H1 (cell line): ENCODE results near the gene DMRTA1. TPM values are rescaled to one million over a fixed set of nuclear protein-coding genes. Genes with fewer than 3 reads are reported as not detected.

ENCODE experiments used
- CTCF ChIA-PET: fragments of 300-600 bp; sonication (Branson Sonifier 250); formaldehyde crosslinking; loops from one replicate; lab custom pipeline; 2021; ENCODE audit not compliant: partially characterized antibody; lab: Charles Lee
- POLR2A ChIA-PET: fragments of 300-600 bp; sonication (Branson Sonifier 250); formaldehyde crosslinking; loops from one replicate; lab custom pipeline; 2021; ENCODE audit warnings: inconsistent platforms; ENCODE audit not compliant: partially characterized antibody; lab: Charles Lee
- DNase-seq, 2 experiments: peaks; one replicate each; pipeline versions ENCODE4 v3.0.0 to v3.0.0-alpha.2; 2010 to 2022; ENCODE audit warnings: low spot score in 2 of 2, low read depth in 1 of 2, mixed read lengths in 1 of 2
- FAIRE-seq: peaks from 2 replicates; lab custom pipeline; 2011; peaks lifted over from hg19 to GRCh38; lab: Jason Lieb, UNC
- H2AFZ ChIP-seq: 2 replicates; pipeline ENCODE4 v1.8.1; 2012; ENCODE audit warnings: low read length, inconsistent platforms
- H2AK5ac ChIP-seq: 2 replicates; pipeline ENCODE4 v1.6.1; 2013; ENCODE audit warnings: low read depth, low read length
- H2BK120ac ChIP-seq: replicated peaks from 2 replicates; pipeline ENCODE3; 2013; ENCODE audit warnings: low read depth, low read length, inconsistent platforms
- H2BK12ac ChIP-seq: 2 replicates; pipeline ENCODE4 v1.6.1; 2013; ENCODE audit warnings: low read depth, low read length
- H2BK15ac ChIP-seq: 2 replicates; pipeline ENCODE4 v1.6.1; 2013; ENCODE audit warnings: low read length
- H2BK20ac ChIP-seq: 2 replicates; pipeline ENCODE4 v1.6.1; 2013; ENCODE audit warnings: low read length
- H2BK5ac ChIP-seq: 2 replicates; pipeline ENCODE4 v1.6.1; 2013; ENCODE audit warnings: low read depth, low read length
- H3K14ac ChIP-seq: 2 replicates; pipeline ENCODE4 v1.6.1; 2013; ENCODE audit warnings: inconsistent platforms; ENCODE audit not compliant: insufficient read length
- H3K18ac ChIP-seq: 2 replicates; pipeline ENCODE4 v1.6.1; 2013; ENCODE audit warnings: low read length; ENCODE audit errors: extremely low read depth
- H3K23ac ChIP-seq: 2 replicates; pipeline ENCODE4 v1.6.1; 2013; ENCODE audit warnings: inconsistent platforms; ENCODE audit not compliant: insufficient read length
- H3K23me2 ChIP-seq: 2 replicates; pipeline ENCODE4 v1.6.1; 2013; ENCODE audit warnings: low read depth, low read length
- H3K27ac ChIP-seq: 2 replicates; pipeline ENCODE4 v1.6.1; 2011; ENCODE audit warnings: low read depth, low read length, inconsistent platforms
- H3K27me3 ChIP-seq, 4 experiments: replicated peaks in 1 of 4; 1 replicate in 1 of 4; 2 replicates in 3 of 4; pipeline versions ENCODE4 v1.6.1 to v1.8.1; 2011 to 2013; ENCODE audit warnings: low read length in 3 of 4, mild to moderate bottlenecking in 3 of 4, inconsistent platforms in 2 of 4, mixed read lengths in 2 of 4, moderate library complexity in 1 of 4; ENCODE audit not compliant: control insufficient read depth in 3 of 4, insufficient read depth in 3 of 4; ENCODE audit errors: extremely low read depth in 1 of 4
- H3K36me3 ChIP-seq, 4 experiments: 2 replicates each; pipeline versions ENCODE4 v1.6.1 to v1.8.1; 2011 to 2013; ENCODE audit warnings: mild to moderate bottlenecking in 4 of 4, low read length in 3 of 4, moderate library complexity in 2 of 4, control low read depth in 1 of 4, inconsistent platforms in 1 of 4; ENCODE audit not compliant: insufficient read depth in 4 of 4, control insufficient read depth in 2 of 4
- H3K4ac ChIP-seq: replicated peaks from 2 replicates; pipeline ENCODE3; 2013; ENCODE audit warnings: low read length, low read depth, mixed read lengths, inconsistent platforms; ENCODE audit not compliant: insufficient read length
- H3K4me1 ChIP-seq, 4 experiments: replicated peaks in 1 of 4; 1 replicate in 1 of 4; 2 replicates in 3 of 4; pipeline versions ENCODE4 v1.6.1 to v1.8.1; 2011 to 2013; ENCODE audit warnings: low read length in 3 of 4, inconsistent platforms in 2 of 4, mixed read lengths in 1 of 4; ENCODE audit not compliant: insufficient read depth in 4 of 4, control insufficient read depth in 3 of 4
- H3K4me2 ChIP-seq, 2 experiments: 2 replicates each; pipeline versions ENCODE4 v1.6.1 to v1.8.1; 2011 to 2013; ENCODE audit warnings: low read depth in 2 of 2, low read length in 2 of 2, control low read depth in 1 of 2, inconsistent platforms in 1 of 2, mild to moderate bottlenecking in 1 of 2; ENCODE audit not compliant: insufficient read depth in 1 of 2
- H3K4me3 ChIP-seq, 4 experiments: fragments of 200-600, 300-600 bp in 1 of 4; sonication (generic), shearing (Covaris generic), sonication (Bioruptor Twin) in 1 of 4; 2 replicates each; pipeline versions ENCODE4 v1.5.1 to v1.8.1; 2011 to 2016; ENCODE audit warnings: low read length in 4 of 4, low read depth in 3 of 4, control low read depth in 2 of 4, inconsistent platforms in 2 of 4, mild to moderate bottlenecking in 2 of 4, mixed read lengths in 1 of 4, moderate library complexity in 1 of 4; ENCODE audit not compliant: insufficient read depth in 2 of 4; ENCODE audit errors: extremely low read depth in 1 of 4
- H3K56ac ChIP-seq: replicated peaks from 2 replicates; pipeline ENCODE3; 2013; ENCODE audit warnings: low read depth, mild to moderate bottlenecking, mixed read lengths, low read length, inconsistent platforms; ENCODE audit not compliant: insufficient read length
- H3K79me1 ChIP-seq: 2 replicates; pipeline ENCODE4 v1.6.1; 2013; ENCODE audit warnings: low read depth, low read length, control low read depth
- H3K79me2 ChIP-seq, 2 experiments: 2 replicates each; pipeline versions ENCODE4 v1.6.1 to v1.8.1; 2012 to 2013; ENCODE audit warnings: low read length in 2 of 2, mild to moderate bottlenecking in 2 of 2, inconsistent platforms in 1 of 2; ENCODE audit not compliant: insufficient read depth in 2 of 2, control insufficient read depth in 1 of 2
- H3K9ac ChIP-seq, 4 experiments: replicated peaks in 1 of 4; 1 replicate in 1 of 4; 2 replicates in 3 of 4; pipeline versions ENCODE4 v1.6.1 to v1.8.1; 2011 to 2013; ENCODE audit warnings: low read depth in 3 of 4, low read length in 3 of 4, control low read depth in 2 of 4, mild to moderate bottlenecking in 2 of 4, moderate library complexity in 2 of 4, inconsistent platforms in 1 of 4; ENCODE audit errors: extremely low read depth in 1 of 4
- H3K9me3 ChIP-seq, 2 experiments: 2 replicates each; pipeline versions ENCODE4 v1.6.1 to v1.8.1; 2012 to 2013; ENCODE audit warnings: mild to moderate bottlenecking in 2 of 2, moderate library complexity in 2 of 2, control low read depth in 1 of 2, inconsistent platforms in 1 of 2, low read depth in 1 of 2, low read length in 1 of 2, mixed read lengths in 1 of 2; ENCODE audit not compliant: insufficient read depth in 2 of 2
- H4K20me1 ChIP-seq, 2 experiments: replicated peaks in 1 of 2; 2 replicates each; pipeline versions ENCODE3 to v1.8.1; 2011 to 2013; ENCODE audit warnings: inconsistent platforms in 2 of 2, low read length in 2 of 2, mild to moderate bottlenecking in 1 of 2; ENCODE audit not compliant: insufficient read depth in 2 of 2, control insufficient read depth in 1 of 2
- H4K5ac ChIP-seq: 2 replicates; pipeline ENCODE4 v1.6.1; 2013; ENCODE audit warnings: low read length, low read depth, mixed read lengths, inconsistent platforms; ENCODE audit not compliant: insufficient read length
- H4K8ac ChIP-seq: 2 replicates; pipeline ENCODE4 v1.8.0; 2013; ENCODE audit warnings: mild to moderate bottlenecking, moderate library complexity, low read length, inconsistent platforms; ENCODE audit not compliant: insufficient read depth; ENCODE audit errors: extremely low read depth
- H4K91ac ChIP-seq: replicated peaks from 2 replicates; pipeline ENCODE3; 2013; ENCODE audit warnings: low read length, mixed read lengths, inconsistent platforms; ENCODE audit not compliant: insufficient read length
- CREB1 ChIP-seq: IDR thresholded peaks from 2 replicates; pipeline ENCODE4 v1.6.1; 2012; ENCODE audit warnings: inconsistent platforms
- CTCF ChIP-seq, 3 experiments: IDR thresholded peaks; 1 replicate in 2 of 3; 2 replicates in 1 of 3; pipeline versions ENCODE4 v1.5.1 to v1.6.1; 2011; ENCODE audit warnings: low read length in 3 of 3, mild to moderate bottlenecking in 3 of 3, inconsistent platforms in 2 of 3, low read depth in 1 of 3, moderate library complexity in 1 of 3; ENCODE audit not compliant: insufficient read depth in 1 of 3; ENCODE audit errors: control extremely low read depth in 1 of 3
- EP300 ChIP-seq, 2 experiments: IDR thresholded peaks; 1 replicate in 1 of 2; 2 replicates in 1 of 2; pipeline ENCODE4 v1.6.1; 2011 to 2012; ENCODE audit warnings: low read depth in 2 of 2, low read length in 2 of 2, mild to moderate bottlenecking in 2 of 2, borderline replicate concordance in 1 of 2, inconsistent platforms in 1 of 2, moderate library complexity in 1 of 2
- KDM4A ChIP-seq: IDR thresholded peaks from one replicate; pipeline ENCODE4 v1.7.1; 2012; ENCODE audit warnings: low read depth, mild to moderate bottlenecking, moderate library complexity, low read length, inconsistent platforms; ENCODE audit not compliant: severe bottlenecking
- MAFK ChIP-seq: IDR thresholded peaks from 2 replicates; pipeline ENCODE4 v1.6.1; 2012; ENCODE audit warnings: low read depth, mild to moderate bottlenecking, improper control_type of control experiment, low read length
- SAP30 ChIP-seq: fragments of 300-600 bp; sonication (generic); IDR thresholded peaks from 2 replicates; pipeline ENCODE4 v1.7.1; 2012; ENCODE audit warnings: low read length, moderate library complexity, mild to moderate bottlenecking, inconsistent platforms; ENCODE audit not compliant: insufficient read depth, insufficient replicate concordance
- SIN3A ChIP-seq, 2 experiments: IDR thresholded peaks in 1 of 2; conservative IDR thresholded peaks in 1 of 2; 2 replicates each; pipeline ENCODE4 v1.6.1; 2011 to 2012; ENCODE audit warnings: low read length in 2 of 2, improper control_type of control experiment in 1 of 2, low read depth in 1 of 2, mild to moderate bottlenecking in 1 of 2
- WGBS, 2 experiments: shearing (Covaris generic) in 1 of 2; methylation state at CpG; one replicate each; pipeline versions ENCODE4 v1.1.6 to v1.1.7; 2013 to 2015; ENCODE audit warnings: low lambda C conversion rate in 2 of 2, mixed read lengths in 2 of 2, inconsistent platforms in 1 of 2, low coverage in 1 of 2, missing lambda C conversion rate in 1 of 2; ENCODE audit not compliant: insufficient replicate concordance in 2 of 2, insufficient coverage in 1 of 2, insufficient read length in 1 of 2; ENCODE audit errors: extremely low coverage in 1 of 2, missing lambda C conversion rate in 1 of 2; 5-methylcytosine and 5-hydroxymethylcytosine counted together
- polyA plus RNA-seq, 7 experiments: library from polyadenylated mRNA; depleted of rRNA in 3 of 7; stranded (reverse) in 5 of 7; unstranded in 2 of 7; fragments of >200 nt in 5 of 7; fragments of 200-250 nt in 2 of 7; gene quantifications; 1 replicate in 5 of 7; 2 replicates in 1 of 7; 4 replicates in 1 of 7; pipeline versions ENCODE4 v1.2.1 to v1.2.3, GENCODE V29; 2011 to 2013; ENCODE audit warnings: missing spikeins in 2 of 7, mixed read lengths in 2 of 7
- total RNA-seq: library from RNA; stranded (reverse); fragmentation: NEBNext Ultra II Directional; extraction: Animal tissue kit (Norgen Biotek cat#: 25700); gene quantifications from 2 replicates; pipeline ENCODE4 v1.2.1, GENCODE V29; 2021

DMRTA1 gene
- total and polyA plus RNA-seq, 2 of the 8 experiments (the other 6 are each of a cell fraction or from before 2014, with no cell fraction given), result 1.5 to 3.3 TPM

GRCh38 chr9:22424616-22425015, 22.0 kb upstream of the DMRTA1 start:
- H3K14ac ChIP-seq, result no peak overlapping the region
- H2BK120ac ChIP-seq, result no peak overlapping the region
- DNase-seq (no peak), FAIRE-seq (no peak)
- H2BK5ac ChIP-seq, result no peak overlapping the region
- no peaks in the 10 kb centered on the region for H3K79me1 ChIP-seq
- CTCF ChIA-PET, result interaction anchor here (1.1 to 1.5 kb wide), 3 partner anchors 14 to 118 kb away, joined by 3 to 6 read pairs (median 4); no protein-coding TSS in a partner anchor
- H3K4me2 ChIP-seq, result no peak overlapping the region
- H4K8ac ChIP-seq, result no peak overlapping the region
- no peak overlapping the region for H4K5ac ChIP-seq
- no peak overlapping the region for H3K4me3 ChIP-seq
- H2AFZ ChIP-seq, result no peak overlapping the region
- H3K56ac ChIP-seq, result no peak overlapping the region
- H2AK5ac ChIP-seq, result no peak overlapping the region
- H3K4ac ChIP-seq, result no peak overlapping the region
- H4K91ac ChIP-seq, result no peak overlapping the region
- no peak overlapping the region for H2BK12ac ChIP-seq
- H3K4me1 ChIP-seq, result no peaks in the 10 kb centered on the region
- H3K9ac ChIP-seq, result no peak overlapping the region
- H3K36me3 ChIP-seq, result no peaks in the 10 kb centered on the region
- TF ChIP-seq SAP30 (no peak), EP300 (IDR thresholded peaks at IDR 0.05; ENCODE audit: borderline replicate concordance in 1 of 2, low read depth in 2 of 2, low read length in 2 of 2) (no peak), CREB1 (no peak), KDM4A (no peak), CTCF (IDR thresholded peaks at IDR 0.05; ENCODE audit: control extremely low read depth in 1 of 3, insufficient read depth in 1 of 3, low read depth in 1 of 3, low read length in 3 of 3) (no peak), MAFK (no peak), SIN3A (conservative IDR thresholded peaks at IDR 0.05 in 1 of 2, IDR thresholded peaks at IDR 0.05 in 1 of 2; ENCODE audit: low read depth in 1 of 2, low read length in 2 of 2) (no peak)
- TF ChIP-seq, all 59 proteins: peak for 0
- POLR2A ChIA-PET, result no interaction called here
- H3K27me3 ChIP-seq, result no peaks in the 10 kb centered on the region
- no peak overlapping the region for H3K27ac ChIP-seq
- H4K20me1 ChIP-seq, result no peaks in the 10 kb centered on the region
- no peaks in the 10 kb centered on the region for H3K23me2 ChIP-seq
- H2BK15ac ChIP-seq, result no peak overlapping the region
- no peaks in the 10 kb centered on the region for H3K79me2 ChIP-seq
- H3K18ac ChIP-seq, result no peak overlapping the region
- H3K23ac ChIP-seq, result no peak overlapping the region
- no peaks in the 10 kb centered on the region for H3K9me3 ChIP-seq
- H2BK20ac ChIP-seq, result no peak overlapping the region
- whole genome bisulfite sequencing, 2 experiments, result 100% methylated on average over 2 of the region's 2 CpGs; no CpG with 5 or more reads in 1 of the 2 experiments
